ENCODE results near the gene DNAH2. TPM values are rescaled to one million over a fixed set of nuclear protein-coding genes. Genes with fewer than 3 reads are reported as not detected.

DNAH2 gene
- total RNA-seq, 1 donor from 2014 or later, result 0.29 TPM

- H3K27me3 Mint-ChIP-seq, result peaks cover 23% of the 10 kb centered on the region
- no peak overlapping the region for H3K27ac Mint-ChIP-seq
- DNase-seq (ENCODE audit: low spot score, unreplicated experiment), result no peak
- H3K9me3 Mint-ChIP-seq (ENCODE audit: low read depth), result no peaks in the 10 kb centered on the region
- no peak for TF ChIP-seq CTCF (IDR thresholded peaks at IDR 0.05; ENCODE audit: unreplicated experiment)
- peaks cover 25% of the 10 kb centered on the region for H3K4me1 Mint-ChIP-seq (ENCODE audit: low read depth)
- H3K4me3 Mint-ChIP-seq (ENCODE audit: low read depth), result no peak overlapping the region
- peaks cover 13% of the 10 kb centered on the region for H3K36me3 Mint-ChIP-seq (ENCODE audit: insufficient read depth)
These were observed 3.8 kb upstream of the DNAH2 start for GRCh38 chr17:7713782-7714181.

- peak overlapping the region; percentile 82 for H3K27ac Mint-ChIP-seq
- TF ChIP-seq CTCF (IDR thresholded peaks at IDR 0.05; ENCODE audit: unreplicated experiment), result no peak
- H3K4me3 Mint-ChIP-seq (ENCODE audit: low read depth), result no peak overlapping the region
- H3K36me3 Mint-ChIP-seq (ENCODE audit: insufficient read depth), result peaks cover 11% of the 10 kb centered on the region
- no peak for DNase-seq (ENCODE audit: low spot score, unreplicated experiment)
- H3K4me1 Mint-ChIP-seq (ENCODE audit: low read depth), result peaks cover 26% of the 10 kb centered on the region
- no peaks in the 10 kb centered on the region for H3K9me3 Mint-ChIP-seq (ENCODE audit: low read depth)
- H3K27me3 Mint-ChIP-seq, result peaks cover 26% of the 10 kb centered on the region
These were observed 2.6 kb upstream of the DNAH2 start for GRCh38 chr17:7714721-7715594.

GRCh38 chr17:7715936-7716886, 1.3 kb upstream of the DNAH2 start:
- peak overlapping the region; percentile 87 for H3K4me3 Mint-ChIP-seq (ENCODE audit: low read depth)

GRCh38 chr17:7717756-7718350, 309 bp downstream of the DNAH2 start:
- H3K4me1 Mint-ChIP-seq (ENCODE audit: low read depth), result peaks cover 27% of the 10 kb centered on the region
- peak overlapping the region; percentile 87 for H3K4me3 Mint-ChIP-seq (ENCODE audit: low read depth)
- TF ChIP-seq CTCF (IDR thresholded peaks at IDR 0.05; ENCODE audit: unreplicated experiment), result no peak
- peaks cover 33% of the 10 kb centered on the region for H3K27me3 Mint-ChIP-seq
- DNase-seq (ENCODE audit: low spot score, unreplicated experiment), result no peak
- H3K9me3 Mint-ChIP-seq (ENCODE audit: low read depth), result no peaks in the 10 kb centered on the region
- no peaks in the 10 kb centered on the region for H3K36me3 Mint-ChIP-seq (ENCODE audit: insufficient read depth)
- H3K27ac Mint-ChIP-seq, result no peak overlapping the region

More at GRCh38 chr17:7715936-7716886, 1.3 kb upstream of the DNAH2 start:
- TF ChIP-seq CTCF (IDR thresholded peaks at IDR 0.05; ENCODE audit: unreplicated experiment), result no peak
- H3K27ac Mint-ChIP-seq, result peak overlapping the region; percentile 93
- no peak for DNase-seq (ENCODE audit: low spot score, unreplicated experiment)
- H3K9me3 Mint-ChIP-seq (ENCODE audit: low read depth), result no peaks in the 10 kb centered on the region
- peaks cover 34% of the 10 kb centered on the region for H3K27me3 Mint-ChIP-seq
- peaks cover 29% of the 10 kb centered on the region for H3K4me1 Mint-ChIP-seq (ENCODE audit: low read depth)
- H3K36me3 Mint-ChIP-seq (ENCODE audit: insufficient read depth), result peaks cover 1% of the 10 kb centered on the region

GRCh38 chr17:7719661-7720060, 2.1 kb downstream of the DNAH2 start:
- Mint-ChIP-seq H3K36me3 (ENCODE audit: insufficient read depth) (no peaks in the 10 kb centered on the region), H3K4me3 (ENCODE audit: low read depth) (no peak overlapping the region), H3K27ac (no peak overlapping the region), H3K27me3 (peaks cover 32% of the 10 kb centered on the region), H3K9me3 (ENCODE audit: low read depth) (no peaks in the 10 kb centered on the region), H3K4me1 (ENCODE audit: low read depth) (peaks cover 27% of the 10 kb centered on the region)
- DNase-seq (ENCODE audit: low spot score, unreplicated experiment), result no peak
- no peak for TF ChIP-seq CTCF (IDR thresholded peaks at IDR 0.05; ENCODE audit: unreplicated experiment)

Data from progenitor cell of endocrine pancreas (in vitro differentiated cells).